DOHH2 (cell line): Measurements from ENCODE around the gene NBEA.

Experiments used
- H3F3A ChIP-seq: fragments of 200-600 bp; sonication (generic), shearing (Covaris generic); 2 replicates; pipeline ENCODE4 v1.6.0; 2016; ENCODE audit warnings: antibody characterized with exemption, mild to moderate bottlenecking; ENCODE audit not compliant: control insufficient read depth, insufficient read depth
- H3K27ac ChIP-seq: fragments of 200-600 bp; sonication (generic); 2 replicates; pipeline ENCODE4 v1.5.1; 2014; ENCODE audit warnings: low read depth, mild to moderate bottlenecking, low read length, moderate library complexity
- H3K27me3 ChIP-seq: fragments of 200-600 bp; sonication (generic); 2 replicates; pipeline ENCODE4 v1.6.1; 2014; ENCODE audit warnings: mild to moderate bottlenecking, low read length, mixed read lengths; ENCODE audit not compliant: control insufficient read depth
- H3K36me3 ChIP-seq: fragments of 200-600 bp; sonication (generic); 2 replicates; pipeline ENCODE4 v1.6.1; 2014; ENCODE audit warnings: mild to moderate bottlenecking, low read length, moderate library complexity, mixed read lengths; ENCODE audit not compliant: control insufficient read depth
- H3K4me1 ChIP-seq: fragments of 200-600 bp; sonication (generic); 2 replicates; pipeline ENCODE4 v1.6.1; 2014; ENCODE audit warnings: mild to moderate bottlenecking, low read length, mixed read lengths; ENCODE audit not compliant: control insufficient read depth
- H3K4me2 ChIP-seq: fragments of 200-600 bp; sonication (generic); 2 replicates; pipeline ENCODE4 v1.6.0; 2014; ENCODE audit warnings: mild to moderate bottlenecking, low read length, moderate library complexity
- H3K4me3 ChIP-seq: fragments of 200-600 bp; sonication (generic); 2 replicates; pipeline ENCODE4 v1.5.1; 2014; ENCODE audit warnings: mild to moderate bottlenecking, low read length, mixed read lengths
- H3K79me2 ChIP-seq: fragments of 200-600 bp; sonication (generic); 2 replicates; pipeline ENCODE4 v1.6.1; 2014; ENCODE audit warnings: mild to moderate bottlenecking, low read length, mixed read lengths; ENCODE audit not compliant: control insufficient read depth
- H3K9me2 ChIP-seq: fragments of 200-600 bp; sonication (generic); replicated peaks from 2 replicates; pipeline ENCODE4 v1.6.1; 2014; ENCODE audit warnings: mild to moderate bottlenecking, low read length, mixed read lengths; ENCODE audit not compliant: control insufficient read depth
- H3K9me3 ChIP-seq: fragments of 200-600 bp; sonication (generic); 2 replicates; pipeline ENCODE4 v1.6.1; 2014; ENCODE audit warnings: antibody characterized with exemption, low read length, mixed read lengths; ENCODE audit not compliant: control insufficient read depth, insufficient read depth
- H4K20me1 ChIP-seq: fragments of 200-600 bp; sonication (generic); 2 replicates; pipeline ENCODE4 v1.6.0; 2014; ENCODE audit warnings: low read depth, mild to moderate bottlenecking, antibody characterized with exemption, low read length, moderate library complexity; ENCODE audit not compliant: control insufficient read depth, insufficient read depth
- EZH2phosphoT487 ChIP-seq: fragments of 200-600 bp; sonication (generic); IDR thresholded peaks from 2 replicates; pipeline ENCODE4 v1.6.1; 2017; ENCODE audit warnings: borderline replicate concordance, mild to moderate bottlenecking, antibody characterized with exemption, low read length, moderate library complexity, mixed read lengths
- TF ChIP-seq, protein P1 (sequence below): fragments of 200-600 bp; sonication (generic); IDR thresholded peaks from one replicate; pipeline ENCODE4 v1.5.1; 2014; ENCODE audit warnings: antibody characterized with exemption, mild to moderate bottlenecking, low read depth, low read length; ENCODE audit not compliant: poor library complexity, severe bottlenecking

Gene NBEA

DNA sequence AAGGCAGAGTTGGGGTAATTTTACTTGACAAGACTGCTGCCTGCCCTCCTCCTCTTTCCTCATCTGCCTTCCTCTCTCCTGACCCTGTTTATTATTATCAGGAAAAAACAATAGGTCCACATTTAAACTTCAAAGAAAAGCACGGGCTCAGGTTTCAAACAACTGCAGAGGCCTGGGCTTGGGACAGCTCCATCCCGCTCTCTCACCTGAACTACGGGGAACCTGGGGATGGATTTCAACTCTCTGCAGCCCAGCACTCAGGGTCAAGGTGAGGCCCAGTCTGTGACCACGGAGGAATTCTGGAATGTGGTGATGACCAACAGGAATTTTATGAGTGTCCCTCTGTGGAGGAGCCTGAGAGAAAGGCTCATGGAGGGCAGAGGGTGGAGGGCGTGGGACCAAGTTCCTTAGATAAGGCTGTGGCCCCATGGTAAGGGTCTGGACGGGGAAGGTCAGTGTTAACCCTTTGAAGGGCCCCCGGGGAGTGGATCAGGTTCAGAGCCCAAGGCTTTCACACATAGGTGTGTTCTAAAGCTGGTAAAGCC lies 755.2 kb downstream of the NBEA start:
- H3K36me3 ChIP-seq, result no peaks in the 10 kb centered on the region
- H3K79me2 ChIP-seq, result no peaks in the 10 kb centered on the region
- no peak overlapping the region for H3K27ac ChIP-seq
- H3K4me3 ChIP-seq, result no peak overlapping the region
- no peaks in the 10 kb centered on the region for H4K20me1 ChIP-seq
- TF ChIP-seq, protein P1, sequence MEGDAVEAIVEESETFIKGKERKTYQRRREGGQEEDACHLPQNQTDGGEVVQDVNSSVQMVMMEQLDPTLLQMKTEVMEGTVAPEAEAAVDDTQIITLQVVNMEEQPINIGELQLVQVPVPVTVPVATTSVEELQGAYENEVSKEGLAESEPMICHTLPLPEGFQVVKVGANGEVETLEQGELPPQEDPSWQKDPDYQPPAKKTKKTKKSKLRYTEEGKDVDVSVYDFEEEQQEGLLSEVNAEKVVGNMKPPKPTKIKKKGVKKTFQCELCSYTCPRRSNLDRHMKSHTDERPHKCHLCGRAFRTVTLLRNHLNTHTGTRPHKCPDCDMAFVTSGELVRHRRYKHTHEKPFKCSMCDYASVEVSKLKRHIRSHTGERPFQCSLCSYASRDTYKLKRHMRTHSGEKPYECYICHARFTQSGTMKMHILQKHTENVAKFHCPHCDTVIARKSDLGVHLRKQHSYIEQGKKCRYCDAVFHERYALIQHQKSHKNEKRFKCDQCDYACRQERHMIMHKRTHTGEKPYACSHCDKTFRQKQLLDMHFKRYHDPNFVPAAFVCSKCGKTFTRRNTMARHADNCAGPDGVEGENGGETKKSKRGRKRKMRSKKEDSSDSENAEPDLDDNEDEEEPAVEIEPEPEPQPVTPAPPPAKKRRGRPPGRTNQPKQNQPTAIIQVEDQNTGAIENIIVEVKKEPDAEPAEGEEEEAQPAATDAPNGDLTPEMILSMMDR, result no peak
- no peak for TF ChIP-seq EZH2phosphoT487
- no peaks in the 10 kb centered on the region for H3K9me2 ChIP-seq
- no peak overlapping the region for H3K4me2 ChIP-seq
- no peaks in the 10 kb centered on the region for H3K27me3 ChIP-seq
- H3K9me3 ChIP-seq, result no peaks in the 10 kb centered on the region
- H3F3A ChIP-seq, result no peaks in the 10 kb centered on the region
- no peaks in the 10 kb centered on the region for H3K4me1 ChIP-seq

GRCh38 chr13:35698911-35699576 lies 757.0 kb downstream of the NBEA start:
- H3K4me3 ChIP-seq, result no peak overlapping the region
- H3K4me2 ChIP-seq, result no peak overlapping the region
- TF ChIP-seq, protein P1, result no peak
- TF ChIP-seq EZH2phosphoT487, result no peak
- no peaks in the 10 kb centered on the region for H3K9me3 ChIP-seq
- no peaks in the 10 kb centered on the region for H3K27me3 ChIP-seq
- H3K4me1 ChIP-seq, result no peaks in the 10 kb centered on the region
- no peaks in the 10 kb centered on the region for H3K9me2 ChIP-seq
- H3F3A ChIP-seq, result no peaks in the 10 kb centered on the region
- H4K20me1 ChIP-seq, result no peaks in the 10 kb centered on the region
- no peaks in the 10 kb centered on the region for H3K79me2 ChIP-seq
- H3K27ac ChIP-seq, result no peak overlapping the region
- no peaks in the 10 kb centered on the region for H3K36me3 ChIP-seq

- Histone ChIP-seq H3K4me2 (no peak overlapping the region), H3K4me3 (no peak overlapping the region), H3K27me3 (no peaks in the 10 kb centered on the region), H3K4me1 (no peaks in the 10 kb centered on the region), H3K27ac (no peak overlapping the region), H3K9me3 (no peaks in the 10 kb centered on the region), H3K36me3 (no peaks in the 10 kb centered on the region), H3F3A (no peaks in the 10 kb centered on the region), H3K9me2 (no peaks in the 10 kb centered on the region), H3K79me2 (no peaks in the 10 kb centered on the region), H4K20me1 (no peaks in the 10 kb centered on the region)
- TF ChIP-seq, protein P1, result no peak
- no peak for TF ChIP-seq EZH2phosphoT487
Observed at GRCh38 chr13:35699825-35700510, 757.9 kb downstream of the NBEA start.
